WTC11 (cell line): Measurements from ENCODE around the gene TRIM44. TPM values are rescaled to one million over a fixed set of nuclear protein-coding genes. Genes with fewer than 3 reads are reported as not detected.

ENCODE experiments used
- ATAC-seq: fragments of 200-7000 bp; cut with Tn5 transposase; 2 replicates; pipeline ENCODE4 v1.10.0; 2021; ENCODE audit warnings: mild to moderate bottlenecking, moderate library complexity
- CTCF ChIA-PET: fragments of 300-600 bp; sonication (Branson Sonifier 250); formaldehyde crosslinking; loops from one replicate; lab custom pipeline; 2021; ENCODE audit warnings: antibody characterized with exemption; lab: Charles Lee
- POLR2A ChIA-PET: fragments of 350-600 bp; sonication (Branson Sonifier 250); formaldehyde crosslinking; loops from one replicate; lab custom pipeline; 2021; ENCODE audit warnings: antibody characterized with exemption; lab: Charles Lee
- DNase-seq: peaks from one replicate; pipeline ENCODE4 v3.0.0; 2021; ENCODE audit warnings: low spot score
- H3K27ac Mint-ChIP-seq: 2 replicates; pipeline ENCODE4 v1.8.0; 2021; ENCODE audit warnings: mixed read lengths
- H3K27me3 Mint-ChIP-seq: 2 replicates; pipeline ENCODE4 v1.8.0; 2021; ENCODE audit warnings: low read depth, mild to moderate bottlenecking, moderate library complexity, mixed read lengths
- H3K36me3 Mint-ChIP-seq: 2 replicates; pipeline ENCODE4 v1.8.0; 2021; ENCODE audit warnings: mixed read lengths
- H3K4me1 Mint-ChIP-seq: 2 replicates; pipeline ENCODE4 v1.8.0; 2022; ENCODE audit warnings: mixed read lengths
- H3K4me3 Mint-ChIP-seq: 2 replicates; pipeline ENCODE4 v1.8.0; 2021; ENCODE audit warnings: mild to moderate bottlenecking, moderate library complexity, mixed read lengths
- H3K9me3 Mint-ChIP-seq: 2 replicates; pipeline ENCODE4 v1.8.0; 2021; ENCODE audit warnings: mixed read lengths
- ATF1 ChIP-seq: sonication (generic); formaldehyde crosslinking; IDR thresholded peaks from 2 replicates; pipeline ENCODE4 v1.8.1; 2023; ENCODE audit warnings: mild to moderate bottlenecking, moderate library complexity, missing genetic modification reagents
- CBFB ChIP-seq: sonication (generic); formaldehyde crosslinking; IDR thresholded peaks from 2 replicates; pipeline ENCODE4 v1.8.1; 2022; ENCODE audit warnings: mild to moderate bottlenecking, low read depth, missing genetic modification reagents
- EMX1 ChIP-seq: fragments of 250-450 bp; sonication (Bioruptor Pico); IDR thresholded peaks from 2 replicates; pipeline ENCODE4 v1.8.0; 2021; ENCODE audit warnings: mild to moderate bottlenecking
- GABPB1 ChIP-seq: sonication (generic); formaldehyde crosslinking; IDR thresholded peaks from 2 replicates; pipeline ENCODE4 v1.8.1; 2023; ENCODE audit warnings: mild to moderate bottlenecking, missing genetic modification reagents
- GRHL2 ChIP-seq: fragments of 250-450 bp; sonication (Bioruptor Pico); IDR thresholded peaks from 2 replicates; pipeline ENCODE4 v1.8.0; 2022; ENCODE audit warnings: mild to moderate bottlenecking, moderate library complexity; ENCODE audit not compliant: insufficient replicate concordance, severe bottlenecking
- NFATC4 ChIP-seq: fragments of 250-450 bp; sonication (Bioruptor Pico); IDR thresholded peaks from 2 replicates; pipeline ENCODE4 v1.9.0; 2021; ENCODE audit warnings: mild to moderate bottlenecking
- NFE2L1 ChIP-seq: sonication (generic); formaldehyde crosslinking; IDR thresholded peaks from 2 replicates; pipeline ENCODE4 v1.8.1; 2023; ENCODE audit warnings: missing genetic modification reagents
- NFYB ChIP-seq: sonication (generic); formaldehyde crosslinking; conservative IDR thresholded peaks from 2 replicates; pipeline ENCODE4 v1.8.0; 2022; ENCODE audit warnings: low read depth, missing genetic modification reagents
- RELA ChIP-seq: sonication (generic); formaldehyde crosslinking; IDR thresholded peaks from 2 replicates; pipeline ENCODE4 v1.8.1; 2022; ENCODE audit warnings: missing genetic modification reagents, mild to moderate bottlenecking, borderline replicate concordance
- ZBTB21 ChIP-seq: sonication (generic); formaldehyde crosslinking; IDR thresholded peaks from 2 replicates; pipeline ENCODE4 v1.8.1; 2023; ENCODE audit warnings: mild to moderate bottlenecking, missing genetic modification reagents, borderline replicate concordance
- ZNF263 ChIP-seq: sonication (generic); formaldehyde crosslinking; IDR thresholded peaks from 2 replicates; pipeline ENCODE4 v1.8.1; 2022; ENCODE audit warnings: low read depth, mild to moderate bottlenecking, moderate library complexity, missing genetic modification reagents
- ZNF317 ChIP-seq: sonication (generic); formaldehyde crosslinking; IDR thresholded peaks from 2 replicates; pipeline ENCODE4 v1.8.1; 2023; ENCODE audit warnings: low read depth, mild to moderate bottlenecking, moderate library complexity, missing genetic modification reagents, borderline replicate concordance
- total RNA-seq: library from RNA; stranded (reverse); gene quantifications from 3 replicates; pipeline ENCODE4 v1.2.3, GENCODE V29; 2021
- TF ChIP-seq, protein P1 (sequence below): sonication (generic); formaldehyde crosslinking; IDR thresholded peaks from 2 replicates; pipeline ENCODE4 v1.8.1; 2022; ENCODE audit warnings: missing genetic modification reagents, borderline replicate concordance
- TF ChIP-seq, protein P2 (sequence below): sonication (generic); formaldehyde crosslinking; IDR thresholded peaks from 2 replicates; pipeline ENCODE4 v1.8.0; 2023; ENCODE audit warnings: missing genetic modification reagents, mild to moderate bottlenecking, borderline replicate concordance
- TF ChIP-seq, protein P3 (sequence below): fragments of 200-600 bp; IDR thresholded peaks from 2 replicates; pipeline ENCODE4 v1.8.0; 2022; ENCODE audit warnings: antibody characterized with exemption
- TF ChIP-seq, protein P4 (sequence below): sonication (generic); formaldehyde crosslinking; IDR thresholded peaks from 2 replicates; pipeline ENCODE4 v1.8.1; 2022; ENCODE audit warnings: low read depth, mild to moderate bottlenecking, moderate library complexity, missing genetic modification reagents, borderline replicate concordance
- TF ChIP-seq, protein P5 (sequence below): sonication (generic); formaldehyde crosslinking; IDR thresholded peaks from 2 replicates; pipeline ENCODE4 v1.8.1; 2023; ENCODE audit warnings: mild to moderate bottlenecking, missing genetic modification reagents
- TF ChIP-seq, protein P6 (sequence below): fragments of 250-450 bp; sonication (Bioruptor Pico); IDR thresholded peaks from 2 replicates; pipeline ENCODE4 v1.8.0; 2021; ENCODE audit warnings: mild to moderate bottlenecking
- TF ChIP-seq, protein P7 (sequence below): fragments of 250-450 bp; sonication (Bioruptor Pico); conservative IDR thresholded peaks from 2 replicates; pipeline ENCODE4 v1.9.0; 2021; ENCODE audit warnings: mild to moderate bottlenecking
- TF ChIP-seq, protein P8 (sequence below): sonication (generic); formaldehyde crosslinking; conservative IDR thresholded peaks from 2 replicates; pipeline ENCODE4 v1.8.1; 2022; ENCODE audit warnings: mild to moderate bottlenecking, missing genetic modification reagents

Gene TRIM44
- total RNA-seq, 1 experiment from 2014 or later = 27.4 TPM

DNA sequence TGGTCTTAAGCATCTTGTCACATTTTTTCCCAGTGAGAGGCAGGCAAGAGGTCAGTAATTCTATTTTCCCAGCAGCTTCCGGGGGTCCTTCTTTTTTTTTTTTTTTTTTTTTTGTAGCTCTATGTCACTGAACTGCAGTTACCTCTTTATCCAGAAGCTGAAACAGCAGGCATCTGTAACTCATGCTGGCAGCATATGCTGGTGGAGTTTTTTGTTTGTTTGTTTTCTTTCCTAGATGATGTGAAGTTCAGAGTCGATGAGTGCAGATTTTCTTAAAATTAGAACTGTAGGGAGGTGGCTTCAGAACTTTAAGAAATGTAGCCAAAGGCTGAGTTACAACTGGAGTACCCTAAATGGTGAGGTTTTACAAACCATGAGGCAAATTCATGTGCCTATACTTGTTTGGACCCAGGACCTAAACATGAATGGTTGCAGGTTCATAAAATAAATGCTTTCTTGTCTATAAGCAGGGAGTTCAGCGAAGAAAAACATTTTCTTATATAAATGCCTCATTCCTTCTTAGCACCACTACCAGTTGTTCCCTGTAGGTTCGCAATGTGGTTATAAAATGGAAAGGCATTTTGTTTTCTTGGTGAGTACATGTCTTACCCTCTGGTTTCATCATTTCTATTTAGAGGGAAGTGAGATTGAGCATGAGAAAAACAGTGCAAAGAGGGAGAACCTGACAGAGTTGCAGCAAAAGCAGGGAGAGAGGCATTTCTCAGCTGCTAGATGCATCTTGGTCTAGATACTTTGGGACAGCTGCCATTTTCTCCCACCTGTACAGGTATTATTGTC is 84.0 kb downstream of the TRIM44 start:
- Mint-ChIP-seq H3K36me3 (no peaks in the 10 kb centered on the region), H3K27me3 (no peaks in the 10 kb centered on the region), H3K4me3 (no peak overlapping the region), H3K27ac (no peak overlapping the region), H3K9me3 (no peaks in the 10 kb centered on the region), H3K4me1 (0 out of 2 replicates have a peak, but pooled peaks cover 2% of the 10 kb centered on the region)
- CTCF ChIA-PET = interaction anchor here (0.9 to 2.6 kb wide), 2 partner anchors 76 to 746 kb away, joined by 3 to 9 read pairs; no protein-coding TSS in a partner anchor
- ATAC-seq (no peak), DNase-seq (no peak)
- POLR2A ChIA-PET = no interaction called here
- TF ChIP-seq, protein P1, sequence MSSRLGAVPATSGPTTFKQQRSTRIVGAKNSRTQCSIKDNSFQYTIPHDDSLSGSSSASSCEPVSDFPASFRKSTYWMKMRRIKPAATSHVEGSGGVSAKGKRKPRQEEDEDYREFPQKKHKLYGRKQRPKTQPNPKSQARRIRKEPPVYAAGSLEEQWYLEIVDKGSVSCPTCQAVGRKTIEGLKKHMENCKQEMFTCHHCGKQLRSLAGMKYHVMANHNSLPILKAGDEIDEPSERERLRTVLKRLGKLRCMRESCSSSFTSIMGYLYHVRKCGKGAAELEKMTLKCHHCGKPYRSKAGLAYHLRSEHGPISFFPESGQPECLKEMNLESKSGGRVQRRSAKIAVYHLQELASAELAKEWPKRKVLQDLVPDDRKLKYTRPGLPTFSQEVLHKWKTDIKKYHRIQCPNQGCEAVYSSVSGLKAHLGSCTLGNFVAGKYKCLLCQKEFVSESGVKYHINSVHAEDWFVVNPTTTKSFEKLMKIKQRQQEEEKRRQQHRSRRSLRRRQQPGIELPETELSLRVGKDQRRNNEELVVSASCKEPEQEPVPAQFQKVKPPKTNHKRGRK (CRISPR knock-in tag) = no peak
- TF ChIP-seq RELA (CRISPR knock-in tag) (no peak), GRHL2 (CRISPR knock-in tag) (no peak), ZBTB21 (CRISPR knock-in tag) (no peak), NFATC4 (no peak), NFYB (CRISPR knock-in tag) (no peak), ZNF317 (CRISPR knock-in tag) (no peak), EMX1 (CRISPR knock-in tag) (no peak), ATF1 (CRISPR knock-in tag) (no peak), CBFB (CRISPR knock-in tag) (no peak), GABPB1 (no peak), NFE2L1 (CRISPR knock-in tag) (no peak), ZNF263 (no peak)
- TF ChIP-seq, protein P2, sequence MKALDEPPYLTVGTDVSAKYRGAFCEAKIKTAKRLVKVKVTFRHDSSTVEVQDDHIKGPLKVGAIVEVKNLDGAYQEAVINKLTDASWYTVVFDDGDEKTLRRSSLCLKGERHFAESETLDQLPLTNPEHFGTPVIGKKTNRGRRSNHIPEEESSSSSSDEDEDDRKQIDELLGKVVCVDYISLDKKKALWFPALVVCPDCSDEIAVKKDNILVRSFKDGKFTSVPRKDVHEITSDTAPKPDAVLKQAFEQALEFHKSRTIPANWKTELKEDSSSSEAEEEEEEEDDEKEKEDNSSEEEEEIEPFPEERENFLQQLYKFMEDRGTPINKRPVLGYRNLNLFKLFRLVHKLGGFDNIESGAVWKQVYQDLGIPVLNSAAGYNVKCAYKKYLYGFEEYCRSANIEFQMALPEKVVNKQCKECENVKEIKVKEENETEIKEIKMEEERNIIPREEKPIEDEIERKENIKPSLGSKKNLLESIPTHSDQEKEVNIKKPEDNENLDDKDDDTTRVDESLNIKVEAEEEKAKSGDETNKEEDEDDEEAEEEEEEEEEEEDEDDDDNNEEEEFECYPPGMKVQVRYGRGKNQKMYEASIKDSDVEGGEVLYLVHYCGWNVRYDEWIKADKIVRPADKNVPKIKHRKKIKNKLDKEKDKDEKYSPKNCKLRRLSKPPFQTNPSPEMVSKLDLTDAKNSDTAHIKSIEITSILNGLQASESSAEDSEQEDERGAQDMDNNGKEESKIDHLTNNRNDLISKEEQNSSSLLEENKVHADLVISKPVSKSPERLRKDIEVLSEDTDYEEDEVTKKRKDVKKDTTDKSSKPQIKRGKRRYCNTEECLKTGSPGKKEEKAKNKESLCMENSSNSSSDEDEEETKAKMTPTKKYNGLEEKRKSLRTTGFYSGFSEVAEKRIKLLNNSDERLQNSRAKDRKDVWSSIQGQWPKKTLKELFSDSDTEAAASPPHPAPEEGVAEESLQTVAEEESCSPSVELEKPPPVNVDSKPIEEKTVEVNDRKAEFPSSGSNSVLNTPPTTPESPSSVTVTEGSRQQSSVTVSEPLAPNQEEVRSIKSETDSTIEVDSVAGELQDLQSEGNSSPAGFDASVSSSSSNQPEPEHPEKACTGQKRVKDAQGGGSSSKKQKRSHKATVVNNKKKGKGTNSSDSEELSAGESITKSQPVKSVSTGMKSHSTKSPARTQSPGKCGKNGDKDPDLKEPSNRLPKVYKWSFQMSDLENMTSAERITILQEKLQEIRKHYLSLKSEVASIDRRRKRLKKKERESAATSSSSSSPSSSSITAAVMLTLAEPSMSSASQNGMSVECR (CRISPR knock-in tag) = no peak
- TF ChIP-seq, protein P3, sequence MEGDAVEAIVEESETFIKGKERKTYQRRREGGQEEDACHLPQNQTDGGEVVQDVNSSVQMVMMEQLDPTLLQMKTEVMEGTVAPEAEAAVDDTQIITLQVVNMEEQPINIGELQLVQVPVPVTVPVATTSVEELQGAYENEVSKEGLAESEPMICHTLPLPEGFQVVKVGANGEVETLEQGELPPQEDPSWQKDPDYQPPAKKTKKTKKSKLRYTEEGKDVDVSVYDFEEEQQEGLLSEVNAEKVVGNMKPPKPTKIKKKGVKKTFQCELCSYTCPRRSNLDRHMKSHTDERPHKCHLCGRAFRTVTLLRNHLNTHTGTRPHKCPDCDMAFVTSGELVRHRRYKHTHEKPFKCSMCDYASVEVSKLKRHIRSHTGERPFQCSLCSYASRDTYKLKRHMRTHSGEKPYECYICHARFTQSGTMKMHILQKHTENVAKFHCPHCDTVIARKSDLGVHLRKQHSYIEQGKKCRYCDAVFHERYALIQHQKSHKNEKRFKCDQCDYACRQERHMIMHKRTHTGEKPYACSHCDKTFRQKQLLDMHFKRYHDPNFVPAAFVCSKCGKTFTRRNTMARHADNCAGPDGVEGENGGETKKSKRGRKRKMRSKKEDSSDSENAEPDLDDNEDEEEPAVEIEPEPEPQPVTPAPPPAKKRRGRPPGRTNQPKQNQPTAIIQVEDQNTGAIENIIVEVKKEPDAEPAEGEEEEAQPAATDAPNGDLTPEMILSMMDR = no peak
- TF ChIP-seq, protein P4, sequence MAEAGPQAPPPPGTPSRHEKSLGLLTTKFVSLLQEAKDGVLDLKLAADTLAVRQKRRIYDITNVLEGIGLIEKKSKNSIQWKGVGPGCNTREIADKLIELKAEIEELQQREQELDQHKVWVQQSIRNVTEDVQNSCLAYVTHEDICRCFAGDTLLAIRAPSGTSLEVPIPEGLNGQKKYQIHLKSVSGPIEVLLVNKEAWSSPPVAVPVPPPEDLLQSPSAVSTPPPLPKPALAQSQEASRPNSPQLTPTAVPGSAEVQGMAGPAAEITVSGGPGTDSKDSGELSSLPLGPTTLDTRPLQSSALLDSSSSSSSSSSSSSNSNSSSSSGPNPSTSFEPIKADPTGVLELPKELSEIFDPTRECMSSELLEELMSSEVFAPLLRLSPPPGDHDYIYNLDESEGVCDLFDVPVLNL (CRISPR knock-in tag) = no peak
- TF ChIP-seq, protein P5, sequence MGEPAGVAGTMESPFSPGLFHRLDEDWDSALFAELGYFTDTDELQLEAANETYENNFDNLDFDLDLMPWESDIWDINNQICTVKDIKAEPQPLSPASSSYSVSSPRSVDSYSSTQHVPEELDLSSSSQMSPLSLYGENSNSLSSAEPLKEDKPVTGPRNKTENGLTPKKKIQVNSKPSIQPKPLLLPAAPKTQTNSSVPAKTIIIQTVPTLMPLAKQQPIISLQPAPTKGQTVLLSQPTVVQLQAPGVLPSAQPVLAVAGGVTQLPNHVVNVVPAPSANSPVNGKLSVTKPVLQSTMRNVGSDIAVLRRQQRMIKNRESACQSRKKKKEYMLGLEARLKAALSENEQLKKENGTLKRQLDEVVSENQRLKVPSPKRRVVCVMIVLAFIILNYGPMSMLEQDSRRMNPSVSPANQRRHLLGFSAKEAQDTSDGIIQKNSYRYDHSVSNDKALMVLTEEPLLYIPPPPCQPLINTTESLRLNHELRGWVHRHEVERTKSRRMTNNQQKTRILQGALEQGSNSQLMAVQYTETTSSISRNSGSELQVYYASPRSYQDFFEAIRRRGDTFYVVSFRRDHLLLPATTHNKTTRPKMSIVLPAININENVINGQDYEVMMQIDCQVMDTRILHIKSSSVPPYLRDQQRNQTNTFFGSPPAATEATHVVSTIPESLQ (CRISPR knock-in tag) = no peak
- TF ChIP-seq, protein P6, sequence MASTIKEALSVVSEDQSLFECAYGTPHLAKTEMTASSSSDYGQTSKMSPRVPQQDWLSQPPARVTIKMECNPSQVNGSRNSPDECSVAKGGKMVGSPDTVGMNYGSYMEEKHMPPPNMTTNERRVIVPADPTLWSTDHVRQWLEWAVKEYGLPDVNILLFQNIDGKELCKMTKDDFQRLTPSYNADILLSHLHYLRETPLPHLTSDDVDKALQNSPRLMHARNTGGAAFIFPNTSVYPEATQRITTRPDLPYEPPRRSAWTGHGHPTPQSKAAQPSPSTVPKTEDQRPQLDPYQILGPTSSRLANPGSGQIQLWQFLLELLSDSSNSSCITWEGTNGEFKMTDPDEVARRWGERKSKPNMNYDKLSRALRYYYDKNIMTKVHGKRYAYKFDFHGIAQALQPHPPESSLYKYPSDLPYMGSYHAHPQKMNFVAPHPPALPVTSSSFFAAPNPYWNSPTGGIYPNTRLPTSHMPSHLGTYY (CRISPR knock-in tag) = no peak
- TF ChIP-seq, protein P7, sequence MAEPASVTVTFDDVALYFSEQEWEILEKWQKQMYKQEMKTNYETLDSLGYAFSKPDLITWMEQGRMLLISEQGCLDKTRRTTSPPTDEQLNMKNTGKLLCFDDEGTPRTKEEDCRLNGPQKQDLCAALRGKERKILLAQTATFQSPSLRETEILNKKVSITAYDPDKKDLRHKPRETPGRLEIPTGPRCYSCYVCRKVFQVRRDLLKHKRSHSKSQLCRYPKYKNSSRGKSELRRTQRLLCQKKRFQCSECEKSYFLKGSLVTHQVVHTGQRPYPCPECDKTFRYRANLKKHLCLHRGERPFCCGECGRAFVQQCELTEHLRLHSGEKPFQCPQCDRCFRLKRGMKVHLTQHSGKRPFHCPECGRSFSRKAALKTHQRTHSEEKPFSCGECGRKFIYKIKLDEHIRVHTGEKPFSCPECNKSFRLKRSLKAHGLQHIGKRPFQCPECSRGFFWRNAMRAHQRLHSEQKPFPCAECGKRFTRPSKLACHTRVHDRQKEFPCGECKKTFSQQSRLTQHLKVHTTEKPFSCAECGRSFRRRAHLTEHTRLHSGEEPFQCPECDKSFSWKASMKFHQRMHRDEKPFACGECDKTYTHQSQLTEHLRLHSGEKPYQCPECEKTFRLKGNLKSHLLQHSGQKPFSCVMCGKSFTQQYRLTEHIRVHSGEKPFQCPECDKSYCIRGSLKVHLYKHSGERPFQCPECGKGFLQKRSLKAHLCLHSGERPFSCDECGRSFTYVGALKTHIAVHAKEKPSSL (CRISPR knock-in tag) = no peak
- TF ChIP-seq, protein P8, sequence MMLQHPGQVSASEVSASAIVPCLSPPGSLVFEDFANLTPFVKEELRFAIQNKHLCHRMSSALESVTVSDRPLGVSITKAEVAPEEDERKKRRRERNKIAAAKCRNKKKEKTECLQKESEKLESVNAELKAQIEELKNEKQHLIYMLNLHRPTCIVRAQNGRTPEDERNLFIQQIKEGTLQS (CRISPR knock-in tag) = no peak
